H1 (cell line): ENCODE measurements around the gene DLEC1. TPM values are rescaled to one million over a fixed set of nuclear protein-coding genes. Genes with fewer than 3 reads are reported as not detected.

Experiments
- CTCF ChIA-PET: fragments of 300-600 bp; sonication (Branson Sonifier 250); formaldehyde crosslinking; loops from one replicate; lab custom pipeline; 2021; ENCODE audit not compliant: partially characterized antibody; lab: Charles Lee
- POLR2A ChIA-PET: fragments of 300-600 bp; sonication (Branson Sonifier 250); formaldehyde crosslinking; loops from one replicate; lab custom pipeline; 2021; ENCODE audit warnings: inconsistent platforms; ENCODE audit not compliant: partially characterized antibody; lab: Charles Lee
- DNase-seq, 2 experiments: peaks; one replicate each; pipeline versions ENCODE4 v3.0.0 to v3.0.0-alpha.2; 2010 to 2022; ENCODE audit warnings: low spot score in 2 of 2, low read depth in 1 of 2, mixed read lengths in 1 of 2
- FAIRE-seq: peaks from 2 replicates; lab custom pipeline; 2011; peaks lifted over from hg19 to GRCh38; lab: Jason Lieb, UNC
- H2AFZ ChIP-seq: 2 replicates; pipeline ENCODE4 v1.8.1; 2012; ENCODE audit warnings: low read length, inconsistent platforms
- H2AK5ac ChIP-seq: 2 replicates; pipeline ENCODE4 v1.6.1; 2013; ENCODE audit warnings: low read depth, low read length
- H2BK120ac ChIP-seq: replicated peaks from 2 replicates; pipeline ENCODE3; 2013; ENCODE audit warnings: low read depth, low read length, inconsistent platforms
- H2BK12ac ChIP-seq: 2 replicates; pipeline ENCODE4 v1.6.1; 2013; ENCODE audit warnings: low read depth, low read length
- H2BK15ac ChIP-seq: 2 replicates; pipeline ENCODE4 v1.6.1; 2013; ENCODE audit warnings: low read length
- H2BK20ac ChIP-seq: 2 replicates; pipeline ENCODE4 v1.6.1; 2013; ENCODE audit warnings: low read length
- H2BK5ac ChIP-seq: 2 replicates; pipeline ENCODE4 v1.6.1; 2013; ENCODE audit warnings: low read depth, low read length
- H3K14ac ChIP-seq: 2 replicates; pipeline ENCODE4 v1.6.1; 2013; ENCODE audit warnings: inconsistent platforms; ENCODE audit not compliant: insufficient read length
- H3K18ac ChIP-seq: 2 replicates; pipeline ENCODE4 v1.6.1; 2013; ENCODE audit warnings: low read length; ENCODE audit errors: extremely low read depth
- H3K23ac ChIP-seq: 2 replicates; pipeline ENCODE4 v1.6.1; 2013; ENCODE audit warnings: inconsistent platforms; ENCODE audit not compliant: insufficient read length
- H3K23me2 ChIP-seq: 2 replicates; pipeline ENCODE4 v1.6.1; 2013; ENCODE audit warnings: low read depth, low read length
- H3K27ac ChIP-seq: 2 replicates; pipeline ENCODE4 v1.6.1; 2011; ENCODE audit warnings: low read depth, low read length, inconsistent platforms
- H3K27me3 ChIP-seq, 4 experiments: replicated peaks in 1 of 4; 1 replicate in 1 of 4; 2 replicates in 3 of 4; pipeline versions ENCODE4 v1.6.1 to v1.8.1; 2011 to 2013; ENCODE audit warnings: low read length in 3 of 4, mild to moderate bottlenecking in 3 of 4, inconsistent platforms in 2 of 4, mixed read lengths in 2 of 4, moderate library complexity in 1 of 4; ENCODE audit not compliant: control insufficient read depth in 3 of 4, insufficient read depth in 3 of 4; ENCODE audit errors: extremely low read depth in 1 of 4
- H3K36me3 ChIP-seq, 4 experiments: 2 replicates each; pipeline versions ENCODE4 v1.6.1 to v1.8.1; 2011 to 2013; ENCODE audit warnings: mild to moderate bottlenecking in 4 of 4, low read length in 3 of 4, moderate library complexity in 2 of 4, control low read depth in 1 of 4, inconsistent platforms in 1 of 4; ENCODE audit not compliant: insufficient read depth in 4 of 4, control insufficient read depth in 2 of 4
- H3K4ac ChIP-seq: replicated peaks from 2 replicates; pipeline ENCODE3; 2013; ENCODE audit warnings: low read length, low read depth, mixed read lengths, inconsistent platforms; ENCODE audit not compliant: insufficient read length
- H3K4me1 ChIP-seq, 4 experiments: replicated peaks in 1 of 4; 1 replicate in 1 of 4; 2 replicates in 3 of 4; pipeline versions ENCODE4 v1.6.1 to v1.8.1; 2011 to 2013; ENCODE audit warnings: low read length in 3 of 4, inconsistent platforms in 2 of 4, mixed read lengths in 1 of 4; ENCODE audit not compliant: insufficient read depth in 4 of 4, control insufficient read depth in 3 of 4
- H3K4me2 ChIP-seq, 2 experiments: 2 replicates each; pipeline versions ENCODE4 v1.6.1 to v1.8.1; 2011 to 2013; ENCODE audit warnings: low read depth in 2 of 2, low read length in 2 of 2, control low read depth in 1 of 2, inconsistent platforms in 1 of 2, mild to moderate bottlenecking in 1 of 2; ENCODE audit not compliant: insufficient read depth in 1 of 2
- H3K4me3 ChIP-seq, 4 experiments: fragments of 200-600, 300-600 bp in 1 of 4; sonication (generic), shearing (Covaris generic), sonication (Bioruptor Twin) in 1 of 4; 2 replicates each; pipeline versions ENCODE4 v1.5.1 to v1.8.1; 2011 to 2016; ENCODE audit warnings: low read length in 4 of 4, low read depth in 3 of 4, control low read depth in 2 of 4, inconsistent platforms in 2 of 4, mild to moderate bottlenecking in 2 of 4, mixed read lengths in 1 of 4, moderate library complexity in 1 of 4; ENCODE audit not compliant: insufficient read depth in 2 of 4; ENCODE audit errors: extremely low read depth in 1 of 4
- H3K56ac ChIP-seq: replicated peaks from 2 replicates; pipeline ENCODE3; 2013; ENCODE audit warnings: low read depth, mild to moderate bottlenecking, mixed read lengths, low read length, inconsistent platforms; ENCODE audit not compliant: insufficient read length
- H3K79me1 ChIP-seq: 2 replicates; pipeline ENCODE4 v1.6.1; 2013; ENCODE audit warnings: low read depth, low read length, control low read depth
- H3K79me2 ChIP-seq, 2 experiments: 2 replicates each; pipeline versions ENCODE4 v1.6.1 to v1.8.1; 2012 to 2013; ENCODE audit warnings: low read length in 2 of 2, mild to moderate bottlenecking in 2 of 2, inconsistent platforms in 1 of 2; ENCODE audit not compliant: insufficient read depth in 2 of 2, control insufficient read depth in 1 of 2
- H3K9ac ChIP-seq, 4 experiments: replicated peaks in 1 of 4; 1 replicate in 1 of 4; 2 replicates in 3 of 4; pipeline versions ENCODE4 v1.6.1 to v1.8.1; 2011 to 2013; ENCODE audit warnings: low read depth in 3 of 4, low read length in 3 of 4, control low read depth in 2 of 4, mild to moderate bottlenecking in 2 of 4, moderate library complexity in 2 of 4, inconsistent platforms in 1 of 4; ENCODE audit errors: extremely low read depth in 1 of 4
- H3K9me3 ChIP-seq, 2 experiments: 2 replicates each; pipeline versions ENCODE4 v1.6.1 to v1.8.1; 2012 to 2013; ENCODE audit warnings: mild to moderate bottlenecking in 2 of 2, moderate library complexity in 2 of 2, control low read depth in 1 of 2, inconsistent platforms in 1 of 2, low read depth in 1 of 2, low read length in 1 of 2, mixed read lengths in 1 of 2; ENCODE audit not compliant: insufficient read depth in 2 of 2
- H4K20me1 ChIP-seq, 2 experiments: replicated peaks in 1 of 2; 2 replicates each; pipeline versions ENCODE3 to v1.8.1; 2011 to 2013; ENCODE audit warnings: inconsistent platforms in 2 of 2, low read length in 2 of 2, mild to moderate bottlenecking in 1 of 2; ENCODE audit not compliant: insufficient read depth in 2 of 2, control insufficient read depth in 1 of 2
- H4K5ac ChIP-seq: 2 replicates; pipeline ENCODE4 v1.6.1; 2013; ENCODE audit warnings: low read length, low read depth, mixed read lengths, inconsistent platforms; ENCODE audit not compliant: insufficient read length
- H4K8ac ChIP-seq: 2 replicates; pipeline ENCODE4 v1.8.0; 2013; ENCODE audit warnings: mild to moderate bottlenecking, moderate library complexity, low read length, inconsistent platforms; ENCODE audit not compliant: insufficient read depth; ENCODE audit errors: extremely low read depth
- H4K91ac ChIP-seq: replicated peaks from 2 replicates; pipeline ENCODE3; 2013; ENCODE audit warnings: low read length, mixed read lengths, inconsistent platforms; ENCODE audit not compliant: insufficient read length
- CBX5 ChIP-seq: fragments of 300-800, 300-1000 bp; sonication (generic); IDR thresholded peaks from 2 replicates; pipeline ENCODE4 v1.7.1; 2016; ENCODE audit warnings: antibody characterized with exemption, low read length, low read depth
- CREB1 ChIP-seq: IDR thresholded peaks from 2 replicates; pipeline ENCODE4 v1.6.1; 2012; ENCODE audit warnings: inconsistent platforms
- EGR1 ChIP-seq: IDR thresholded peaks from 2 replicates; pipeline ENCODE4 v1.6.1; 2011; ENCODE audit warnings: low read depth, low read length, borderline replicate concordance
- EZH2 ChIP-seq: fragments of 200-600 bp; sonication (generic); IDR thresholded peaks from 2 replicates; pipeline ENCODE4 v1.7.1; 2012; ENCODE audit warnings: low read depth, mild to moderate bottlenecking, moderate library complexity, low read length, inconsistent platforms; ENCODE audit not compliant: severe bottlenecking
- GTF2F1 ChIP-seq: IDR thresholded peaks from 2 replicates; pipeline ENCODE4 v1.6.1; 2012; ENCODE audit warnings: low read depth, low read length, improper control_type of control experiment, borderline replicate concordance
- JUN ChIP-seq: IDR thresholded peaks from 2 replicates; pipeline ENCODE4 v1.6.1; 2011; ENCODE audit warnings: low read depth, mild to moderate bottlenecking, improper control_type of control experiment, low read length
- RXRA ChIP-seq: IDR thresholded peaks from 2 replicates; pipeline ENCODE4 v1.6.1; 2011; ENCODE audit warnings: low read depth, mild to moderate bottlenecking, low read length, moderate library complexity; ENCODE audit not compliant: insufficient read depth
- SP2 ChIP-seq: IDR thresholded peaks from 2 replicates; pipeline ENCODE4 v1.6.1; 2012; ENCODE audit warnings: mild to moderate bottlenecking, low read length, inconsistent platforms
- SUZ12 ChIP-seq: fragments of 200-600 bp; sonication (generic); IDR thresholded peaks from 2 replicates; pipeline ENCODE4 v1.6.1; 2012; ENCODE audit warnings: mild to moderate bottlenecking, inconsistent platforms, low read length, moderate library complexity, mixed read lengths
- TAF1 ChIP-seq: IDR thresholded peaks from 2 replicates; pipeline ENCODE4 v1.6.1; 2011; ENCODE audit warnings: mild to moderate bottlenecking, low read depth, low read length
- YY1 ChIP-seq: IDR thresholded peaks from 2 replicates; pipeline ENCODE4 v1.6.1; 2011; ENCODE audit warnings: low read depth, mild to moderate bottlenecking, low read length
- ZNF274 ChIP-seq: IDR thresholded peaks from 2 replicates; pipeline ENCODE4 v1.7.0; 2012; ENCODE audit warnings: low read length, borderline replicate concordance; ENCODE audit errors: extremely low read depth
- WGBS, 2 experiments: shearing (Covaris generic) in 1 of 2; methylation state at CpG; one replicate each; pipeline versions ENCODE4 v1.1.6 to v1.1.7; 2013 to 2015; ENCODE audit warnings: low lambda C conversion rate in 2 of 2, mixed read lengths in 2 of 2, inconsistent platforms in 1 of 2, low coverage in 1 of 2, missing lambda C conversion rate in 1 of 2; ENCODE audit not compliant: insufficient replicate concordance in 2 of 2, insufficient coverage in 1 of 2, insufficient read length in 1 of 2; ENCODE audit errors: extremely low coverage in 1 of 2, missing lambda C conversion rate in 1 of 2; 5-methylcytosine and 5-hydroxymethylcytosine counted together
- polyA plus RNA-seq, 7 experiments: library from polyadenylated mRNA; depleted of rRNA in 3 of 7; stranded (reverse) in 5 of 7; unstranded in 2 of 7; fragments of >200 nt in 5 of 7; fragments of 200-250 nt in 2 of 7; gene quantifications; 1 replicate in 5 of 7; 2 replicates in 1 of 7; 4 replicates in 1 of 7; pipeline versions ENCODE4 v1.2.1 to v1.2.3, GENCODE V29; 2011 to 2013; ENCODE audit warnings: missing spikeins in 2 of 7, mixed read lengths in 2 of 7
- total RNA-seq: library from RNA; stranded (reverse); fragmentation: NEBNext Ultra II Directional; extraction: Animal tissue kit (Norgen Biotek cat#: 25700); gene quantifications from 2 replicates; pipeline ENCODE4 v1.2.1, GENCODE V29; 2021
- TF ChIP-seq, protein P1 (sequence below): IDR thresholded peaks from 2 replicates; pipeline ENCODE4 v1.6.1; 2012; ENCODE audit warnings: inconsistent platforms

DLEC1 gene
- total and polyA plus RNA-seq, 2 of the 8 experiments (the other 6 are each of a cell fraction or from before 2014, with no cell fraction given), result 0.26 to 0.76 TPM

DNA sequence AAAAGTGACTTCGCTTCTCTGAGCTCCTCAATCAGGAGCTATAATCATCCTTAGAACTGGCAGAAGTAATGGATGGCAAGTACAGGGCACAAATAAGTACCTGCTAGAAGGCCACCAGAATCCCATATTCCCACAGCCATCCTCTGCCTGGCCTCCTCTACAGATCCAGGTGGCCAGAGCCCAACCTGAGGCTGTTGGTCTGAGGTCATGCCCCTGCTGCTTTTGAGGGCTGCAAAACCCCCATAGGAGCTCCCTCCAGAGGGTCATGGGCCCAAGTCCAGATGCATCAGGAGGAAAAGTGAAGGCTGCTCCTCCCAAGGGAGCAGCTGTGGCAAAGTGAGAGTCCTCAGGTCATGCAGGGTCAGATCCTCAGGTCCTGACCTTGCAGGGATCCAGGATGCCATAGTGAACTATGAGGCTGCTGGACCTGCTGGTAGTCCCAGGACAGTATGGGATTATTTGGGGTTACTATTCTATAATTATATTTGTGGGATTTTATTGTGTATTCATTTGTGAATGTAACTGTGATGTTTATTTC, 6.6 kb upstream of the DLEC1 start:
- no peak overlapping the region for H3K18ac ChIP-seq
- no peak overlapping the region for H3K27ac ChIP-seq
- H2AFZ ChIP-seq, result no peak overlapping the region
- no peak overlapping the region for H3K4me2 ChIP-seq
- H2BK15ac ChIP-seq, result no peak overlapping the region
- no peak overlapping the region for H3K4ac ChIP-seq
- H4K20me1 ChIP-seq, result peaks cover 6 to 8% of the 10 kb centered on the region in 2 experiments
- H3K79me1 ChIP-seq, result no peaks in the 10 kb centered on the region
- H2BK120ac ChIP-seq, result no peak overlapping the region
- no peaks in the 10 kb centered on the region for H3K79me2 ChIP-seq
- no peak overlapping the region for H2BK20ac ChIP-seq
- H3K4me1 ChIP-seq, result peaks cover 0 to 6% (median 3%) of the 10 kb centered on the region in 4 experiments; a peak in 5 of 7 replicates
- ChIA-PET CTCF (interaction anchor here (1.4 to 4.1 kb wide), 4 partner anchors 26 to 177 kb away, joined by 4 to 15 read pairs (median 7); no protein-coding TSS in a partner anchor), POLR2A (interaction anchor here (1.4 kb wide), 1 partner anchor 9 kb away, joined by 3 read pairs; no protein-coding TSS in a partner anchor)
- no peak for DNase-seq
- H4K8ac ChIP-seq, result no peak overlapping the region
- H3K9me3 ChIP-seq, result no peaks in the 10 kb centered on the region
- peaks cover 12% of the 10 kb centered on the region; the same call in 1 of the 2 replicates for H3K23me2 ChIP-seq
- H3K27me3 ChIP-seq, result peaks cover 25 to 41% (median 36%) of the 10 kb centered on the region in 4 experiments
- FAIRE-seq, result no peak
- WGBS, 2 experiments, result 85% methylated on average over 1 of the region's 1 CpG; no CpG with 5 or more reads in 1 of the 2 experiments
- H2AK5ac ChIP-seq, result no peak overlapping the region
- H3K9ac ChIP-seq, result no peak overlapping the region
- no peak overlapping the region for H3K23ac ChIP-seq
- no peaks in the 10 kb centered on the region for H3K36me3 ChIP-seq
- no peak overlapping the region for H4K5ac ChIP-seq
- H2BK5ac ChIP-seq, result no peak overlapping the region
- H2BK12ac ChIP-seq, result no peak overlapping the region
- no peak overlapping the region for H3K4me3 ChIP-seq
- no peak overlapping the region for H4K91ac ChIP-seq
- H3K14ac ChIP-seq, result no peak overlapping the region
- no peak overlapping the region for H3K56ac ChIP-seq
- TF ChIP-seq JUN (no peak), YY1 (no peak), EZH2 (no peak), SP2 (no peak), SUZ12 (no peak), EGR1 (no peak), TAF1 (no peak), CREB1 (no peak), CBX5 (no peak), ZNF274 (no peak), GTF2F1 (no peak), RXRA (no peak)
- TF ChIP-seq, protein P1, sequence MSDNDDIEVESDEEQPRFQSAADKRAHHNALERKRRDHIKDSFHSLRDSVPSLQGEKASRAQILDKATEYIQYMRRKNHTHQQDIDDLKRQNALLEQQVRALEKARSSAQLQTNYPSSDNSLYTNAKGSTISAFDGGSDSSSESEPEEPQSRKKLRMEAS, result no peak
